GM19467 (cell line): ENCODE data around the gene EIF4A2.
"Not testable (repeated sequence)": the region's sequence is repeated elsewhere in the genome, so short reads cannot be mapped to it uniquely, and the experiment has no call there.

Experiments used
- ATAC-seq: cut with Tn5 transposase; IDR thresholded peaks from one replicate; pipeline ENCODE4 v1.9.1; 2021; ENCODE audit warnings: mild to moderate bottlenecking, moderate library complexity; ENCODE audit not compliant: unreplicated experiment

The EIF4A2 gene

DNA sequence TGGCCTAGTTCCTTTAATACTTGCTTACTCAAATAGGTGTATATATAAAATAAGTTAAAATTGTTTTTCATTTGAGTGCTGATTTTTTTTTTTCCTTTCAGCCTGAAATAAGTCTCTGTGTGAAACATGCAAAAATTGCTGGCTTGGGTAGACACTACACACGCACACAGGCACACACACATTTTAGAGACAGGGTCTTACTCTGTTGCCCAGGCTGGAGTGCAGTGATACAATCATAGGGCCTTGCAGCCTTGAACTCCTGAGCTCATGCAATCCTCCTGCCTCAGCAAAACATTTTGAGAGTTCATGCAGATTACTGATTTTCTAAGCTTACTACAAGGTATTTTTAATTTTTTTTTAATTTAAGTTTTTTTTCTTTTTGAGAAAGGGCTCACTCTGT, 35.6 kb downstream of the EIF4A2 start:
- ATAC-seq, result no peak

DNA sequence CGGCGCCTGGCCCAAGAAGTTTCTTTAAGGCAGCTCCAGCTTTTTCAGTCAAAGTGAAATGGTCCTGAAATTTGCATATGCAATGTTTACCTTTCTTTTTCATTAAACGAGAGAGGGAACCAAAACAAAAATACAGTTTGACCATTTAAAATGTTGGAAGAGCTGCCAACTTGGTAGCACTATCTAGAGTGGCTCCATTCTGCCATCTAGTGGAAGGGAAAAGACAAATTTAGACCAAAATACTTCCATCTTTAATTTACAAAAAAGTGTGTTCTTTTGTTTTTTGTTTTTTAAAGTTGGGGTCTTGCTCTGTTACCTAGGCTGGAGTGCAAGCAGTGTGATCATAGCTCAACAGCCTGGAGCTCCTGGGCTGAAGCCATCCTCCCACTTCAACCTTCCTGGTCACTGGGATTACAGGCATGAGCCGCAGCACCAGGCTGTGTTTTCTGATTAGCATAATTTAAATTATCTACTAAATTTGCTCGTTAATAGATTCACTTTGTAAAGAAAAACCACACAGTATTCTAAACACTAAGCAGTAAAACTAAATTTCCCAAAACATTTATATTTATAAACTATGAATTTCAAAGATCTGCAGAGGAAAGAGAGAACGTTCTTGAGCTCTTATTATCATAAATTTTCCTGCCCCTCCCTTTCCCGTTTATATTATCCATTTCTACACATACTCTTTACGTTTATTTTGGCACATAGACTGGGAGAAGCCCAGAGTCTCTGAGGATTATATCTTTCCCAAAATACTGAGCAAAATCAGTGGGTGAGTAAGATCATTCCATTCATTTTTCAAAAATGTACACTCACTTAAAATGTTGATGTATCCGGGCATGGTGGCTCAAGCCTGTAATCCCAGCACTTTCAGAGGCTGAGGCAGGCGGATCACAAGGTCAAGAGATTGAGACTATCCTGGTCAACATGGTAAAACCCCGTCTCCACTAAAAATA, 38.3 kb downstream of the EIF4A2 start:
- no peak for ATAC-seq

DNA sequence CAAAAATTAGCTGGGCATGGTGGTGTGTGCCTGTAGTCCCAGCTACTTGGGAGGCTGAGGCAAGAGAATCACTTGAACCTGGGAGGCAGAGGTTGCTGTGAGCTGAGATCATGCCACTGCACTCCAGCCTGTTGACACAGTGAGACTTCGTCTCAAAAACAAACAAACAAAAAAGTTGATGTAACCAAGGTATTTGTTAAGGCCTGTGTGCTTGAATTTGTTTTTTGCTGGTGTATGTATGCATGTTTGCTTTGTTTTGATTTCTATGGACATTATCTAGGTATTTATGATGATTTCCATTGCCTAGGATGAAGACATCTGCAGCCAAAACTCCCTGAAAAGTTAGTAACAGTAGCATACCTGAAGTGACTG, 39.0 kb downstream of the EIF4A2 start:
- ATAC-seq, result not testable (repeated sequence)

DNA sequence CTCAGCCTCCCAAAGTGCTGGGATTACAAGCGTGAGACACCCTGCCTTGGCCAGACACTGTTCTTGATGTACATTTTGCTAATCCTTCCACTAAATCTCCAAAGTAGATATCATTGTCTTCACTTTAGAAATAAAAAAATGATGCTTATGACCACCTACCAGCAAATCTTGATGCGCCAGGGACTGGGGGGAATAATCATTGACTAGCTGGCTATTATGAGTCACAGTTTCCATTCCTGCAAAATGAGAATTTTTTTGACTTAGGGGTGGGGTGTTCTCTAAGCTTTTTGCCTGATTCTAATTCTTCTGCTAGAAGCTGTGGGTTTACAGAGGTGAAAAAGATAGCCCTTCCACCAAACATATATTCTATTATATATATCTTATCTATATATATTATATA, 40.0 kb downstream of the EIF4A2 start:
- ATAC-seq, result no peak

DNA sequence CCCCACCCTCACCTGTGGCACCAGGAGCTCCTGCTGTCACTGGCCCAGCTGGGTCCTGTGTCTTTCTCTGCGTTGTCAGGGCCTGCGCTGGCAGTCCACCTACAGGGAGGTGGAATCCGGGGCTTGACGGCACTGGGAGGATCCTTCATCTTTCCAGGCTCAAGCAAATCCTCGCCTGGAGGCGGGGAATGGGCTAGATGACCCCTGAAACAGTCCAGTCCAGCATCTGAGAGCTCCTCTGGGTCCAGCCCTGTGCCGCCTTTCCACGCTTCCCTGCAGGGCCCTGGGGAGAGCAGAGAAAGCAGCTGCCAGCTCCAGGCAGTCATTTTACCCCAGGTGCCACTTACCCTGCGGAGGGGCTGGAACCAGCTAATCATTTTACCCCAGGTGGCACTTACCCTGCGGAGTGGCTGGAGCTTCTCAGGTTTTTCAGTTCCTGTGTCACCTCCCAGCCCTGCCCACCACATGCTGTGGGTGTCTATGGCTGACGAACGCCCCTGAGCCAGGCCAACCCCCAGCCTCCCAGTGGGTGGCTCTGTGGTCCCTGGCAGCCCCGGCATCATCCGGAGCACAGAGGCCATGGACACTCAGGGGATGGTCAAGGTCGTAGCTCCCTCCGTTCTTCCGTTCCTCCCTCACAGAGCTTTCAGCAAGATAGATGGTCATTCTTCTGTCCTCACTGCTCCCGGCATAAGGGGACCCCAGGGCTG, 41.2 kb downstream of the EIF4A2 start:
- ATAC-seq, result no peak

DNA sequence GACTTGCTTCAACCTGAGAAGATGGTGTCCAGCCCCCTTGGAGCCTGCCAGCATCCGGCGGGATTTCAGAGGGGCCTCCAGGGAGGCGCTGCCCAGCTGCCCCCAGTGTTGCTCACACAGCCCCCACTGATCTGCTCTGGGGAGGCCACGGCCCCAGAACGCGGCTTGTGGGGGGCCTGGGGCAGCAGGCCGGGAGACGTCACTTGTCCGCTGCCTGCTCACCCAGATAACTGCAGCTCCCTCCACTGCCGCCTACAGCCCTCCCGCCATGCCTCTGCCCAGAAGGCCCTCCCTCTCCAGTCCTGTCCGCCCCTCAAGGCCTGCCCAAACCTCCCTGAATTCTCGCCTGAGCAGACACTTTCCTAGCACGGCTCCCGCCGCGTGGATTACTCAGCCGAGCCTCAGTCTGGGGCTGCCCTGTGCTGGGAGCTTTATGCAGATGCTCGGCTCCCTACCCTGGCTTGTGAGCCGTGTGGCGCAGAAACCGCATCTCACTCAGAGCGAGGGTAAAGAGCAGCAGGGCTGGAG, 42.0 kb downstream of the EIF4A2 start:
- ATAC-seq, result no peak

DNA sequence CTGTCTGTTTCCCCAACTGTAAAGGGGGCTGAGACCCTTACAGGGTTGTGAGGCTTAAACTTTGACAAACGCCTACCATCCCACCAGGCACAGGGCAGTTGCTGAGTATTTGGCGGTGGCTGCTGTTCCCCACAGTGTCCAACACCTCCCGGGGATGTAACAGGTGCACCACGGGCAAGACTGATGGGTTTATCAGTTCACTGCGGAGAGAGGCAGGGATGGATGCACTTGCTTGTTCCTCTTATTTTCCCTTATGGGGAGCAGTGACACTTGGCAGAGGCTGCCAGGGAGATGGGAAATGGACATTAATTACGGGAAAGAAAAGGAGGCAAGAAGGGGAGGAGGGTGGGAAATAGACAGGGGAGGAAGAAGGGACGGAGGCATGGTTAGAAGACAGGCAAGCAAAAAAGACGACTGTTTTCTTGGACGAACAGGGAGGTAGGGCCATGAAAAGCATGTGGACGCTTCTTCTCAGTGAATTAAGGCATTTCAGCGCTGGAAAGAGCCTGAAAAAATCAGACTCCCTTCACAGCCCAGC, 42.6 kb downstream of the EIF4A2 start:
- ATAC-seq, result no peak

DNA sequence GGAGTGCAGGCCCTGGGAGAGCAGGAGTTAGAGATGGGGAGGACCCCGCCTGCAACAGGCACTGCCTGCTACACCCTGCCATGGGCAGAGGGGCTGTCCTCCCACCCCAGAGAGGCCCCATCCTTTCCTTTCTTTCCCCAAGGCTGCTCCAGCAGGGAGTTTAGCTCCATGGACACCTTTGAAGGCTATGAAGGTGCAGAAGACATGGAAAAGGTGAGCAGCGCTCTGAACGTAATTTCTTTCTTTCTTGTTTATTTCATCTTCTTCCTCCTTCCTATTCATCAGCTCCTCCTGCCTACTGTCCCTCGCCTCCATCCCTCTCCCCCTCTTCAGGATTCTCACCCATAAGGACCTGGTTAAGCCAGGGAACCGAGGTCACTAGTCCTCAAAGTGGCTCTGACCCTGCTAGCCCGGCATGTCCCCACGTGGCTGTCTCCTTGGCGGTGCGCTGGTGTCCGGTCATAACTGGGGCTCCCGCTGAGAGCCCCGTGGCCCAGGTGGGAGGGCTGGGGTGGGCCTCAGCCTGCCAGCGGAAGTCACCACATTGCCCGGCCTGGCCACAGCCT, 43.1 kb downstream of the EIF4A2 start:
- ATAC-seq, result no peak

DNA sequence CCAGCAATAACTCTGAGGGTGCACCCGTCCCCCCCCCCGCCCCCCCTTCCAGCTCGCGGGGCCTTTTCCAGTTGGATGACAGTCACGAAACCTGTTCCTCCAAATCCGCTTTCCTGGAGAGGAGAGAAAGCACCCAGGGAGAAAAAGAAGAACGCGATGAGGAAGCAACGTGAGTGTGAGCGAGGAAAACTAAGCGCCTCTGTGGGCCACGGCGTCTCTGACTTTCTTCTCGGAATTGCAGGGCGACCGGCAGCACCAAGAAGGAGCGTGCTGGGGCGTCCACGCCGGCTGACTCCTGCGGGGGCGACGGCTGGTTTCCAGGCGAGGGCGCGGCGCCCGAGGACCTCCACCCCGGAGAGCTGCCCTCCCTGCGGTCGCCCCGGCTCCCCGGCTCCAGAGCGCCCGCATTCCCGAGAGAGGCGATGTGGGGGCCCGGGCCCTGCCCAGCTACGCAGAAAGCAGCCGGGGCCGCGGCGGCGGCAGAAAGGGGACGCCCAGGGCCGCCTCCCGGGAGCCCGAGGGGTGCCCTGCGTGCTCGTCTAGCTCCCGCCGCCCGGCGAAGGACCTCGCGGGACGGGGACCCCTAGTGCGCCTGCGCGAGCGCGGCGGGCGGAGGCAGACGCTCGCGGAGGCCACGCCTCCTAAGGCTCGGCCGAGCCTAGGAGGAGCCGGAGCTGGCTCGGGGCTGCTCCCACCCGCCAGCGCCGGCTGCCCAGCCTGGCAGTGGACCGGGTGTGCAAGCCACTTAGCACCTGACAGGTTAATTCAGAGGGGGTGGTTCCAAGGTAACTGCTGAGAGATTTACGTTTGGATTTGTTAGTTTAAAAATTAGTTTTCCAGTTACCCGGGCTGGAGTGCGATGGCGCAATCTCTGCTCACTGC, 43.8 kb downstream of the EIF4A2 start:
- ATAC-seq, result peak; percentile 94

DNA sequence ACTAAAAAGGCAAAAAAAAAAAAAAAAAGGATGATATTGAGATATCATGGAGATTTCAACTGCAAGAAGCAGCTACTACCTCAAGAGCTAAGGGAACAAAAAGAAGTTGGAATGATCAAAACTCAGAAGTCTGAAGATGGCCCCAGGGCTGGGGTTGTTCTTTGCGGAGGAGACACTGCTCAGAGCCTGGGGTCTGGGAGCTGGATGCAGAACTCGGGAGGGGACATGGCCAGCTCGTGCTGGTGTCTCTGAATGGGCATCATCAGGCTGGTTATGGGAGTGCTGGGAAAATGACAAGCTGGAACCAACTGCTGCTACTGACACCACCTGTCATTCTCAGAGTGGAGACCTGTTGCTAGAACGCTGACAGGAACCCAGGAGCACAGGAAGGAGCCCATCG, 45.0 kb downstream of the EIF4A2 start:
- ATAC-seq, result no peak

DNA sequence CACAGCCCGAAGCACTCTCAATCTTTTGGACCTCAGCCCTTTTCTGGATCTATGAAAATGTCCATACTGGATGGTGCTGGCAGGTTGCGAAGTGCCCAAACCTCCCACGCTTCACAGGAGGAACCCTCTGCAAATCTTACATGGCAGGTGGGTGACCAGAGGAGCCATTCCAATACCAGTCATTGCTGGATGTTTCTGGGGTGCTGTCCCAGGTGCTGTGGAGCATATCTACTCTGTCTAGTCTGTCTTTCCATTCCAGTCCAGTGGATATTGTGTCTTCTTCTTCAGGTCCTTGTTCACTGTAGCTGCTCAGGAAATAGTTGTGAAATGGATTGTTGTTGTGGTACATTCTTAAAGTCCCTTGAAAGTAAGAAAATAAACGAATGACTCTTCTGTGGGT, 48.4 kb downstream of the EIF4A2 start:
- no peak for ATAC-seq

DNA sequence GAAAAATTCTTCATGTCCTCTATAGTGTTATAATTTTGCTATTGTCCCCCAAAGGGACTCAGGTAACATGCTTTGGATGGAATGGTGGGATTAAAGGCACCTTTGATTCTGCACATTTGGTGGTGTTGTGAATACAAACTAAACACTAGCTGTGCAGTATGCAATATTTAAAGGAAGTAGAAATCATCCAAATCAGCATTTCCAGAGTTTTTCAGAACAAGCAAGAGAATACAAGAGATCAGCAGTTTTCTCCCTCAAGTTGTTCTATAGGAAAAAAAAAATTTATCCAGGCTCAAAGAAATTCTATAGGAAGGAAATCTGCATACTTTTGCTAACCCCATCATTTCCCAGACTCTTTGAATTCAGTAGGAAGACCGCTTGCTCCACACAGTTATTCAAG, 48.9 kb downstream of the EIF4A2 start:
- no peak for ATAC-seq
